Astrocyte (in vitro differentiated cells and primary cell): ENCODE results near the gene ITGAE. TPM values are rescaled to one million over a fixed set of nuclear protein-coding genes. Genes with fewer than 3 reads are reported as not detected.

Experiments
- DNase-seq: peaks from one replicate; pipeline ENCODE4 v3.0.0-alpha.2; 2010; ENCODE audit warnings: low read depth
- FAIRE-seq: peaks from 2 replicates; lab custom pipeline; 2011; peaks lifted over from hg19 to GRCh38; lab: Jason Lieb, UNC
- H2AFZ ChIP-seq: 2 replicates; pipeline ENCODE4 v1.6.0; 2012; ENCODE audit warnings: low read depth, low read length, inconsistent platforms
- H3K27ac ChIP-seq: 2 replicates; pipeline ENCODE4 v1.5.1; 2011; ENCODE audit warnings: low read depth, low read length, inconsistent platforms
- H3K27me3 ChIP-seq: 2 replicates; pipeline ENCODE4 v1.6.0; 2011; ENCODE audit warnings: low read length, inconsistent platforms; ENCODE audit not compliant: insufficient read depth
- H3K36me3 ChIP-seq: 2 replicates; pipeline ENCODE4 v1.5.1; 2011; ENCODE audit warnings: low read length, inconsistent platforms; ENCODE audit not compliant: insufficient read depth
- H3K4me1 ChIP-seq: 2 replicates; pipeline ENCODE4 v1.5.1; 2011; ENCODE audit warnings: low read length, inconsistent platforms; ENCODE audit not compliant: insufficient read depth
- H3K4me2 ChIP-seq: 2 replicates; pipeline ENCODE4 v1.6.0; 2012; ENCODE audit warnings: low read length, inconsistent platforms
- H3K4me3 ChIP-seq: 2 replicates; pipeline ENCODE4 v1.5.1; 2011; ENCODE audit warnings: low read depth, mild to moderate bottlenecking, low read length, inconsistent platforms; ENCODE audit not compliant: insufficient read depth
- H3K79me2 ChIP-seq: 2 replicates; pipeline ENCODE4 v1.6.0; 2012; ENCODE audit warnings: mild to moderate bottlenecking, low read length, inconsistent platforms; ENCODE audit not compliant: insufficient read depth
- H3K9ac ChIP-seq: 2 replicates; pipeline ENCODE4 v1.6.0; 2012; ENCODE audit warnings: mild to moderate bottlenecking, low read length, inconsistent platforms
- H3K9me3 ChIP-seq: 2 replicates; pipeline ENCODE4 v1.5.1; 2012; ENCODE audit warnings: low read depth, mild to moderate bottlenecking, low read length, inconsistent platforms; ENCODE audit not compliant: insufficient read depth
- H4K20me1 ChIP-seq: 2 replicates; pipeline ENCODE4 v1.6.0; 2012; ENCODE audit warnings: low read length, inconsistent platforms; ENCODE audit not compliant: insufficient read depth
- H3K27ac Mint-ChIP-seq: one replicate; pipeline ENCODE4 v1.8.0; 2021; ENCODE audit warnings: mild to moderate bottlenecking, mixed read lengths; ENCODE audit not compliant: unreplicated experiment
- H3K27me3 Mint-ChIP-seq: one replicate; pipeline ENCODE4 v1.8.0; 2021; ENCODE audit warnings: low read depth, mixed read lengths; ENCODE audit not compliant: unreplicated experiment
- H3K36me3 Mint-ChIP-seq: one replicate; pipeline ENCODE4 v1.8.0; 2021; ENCODE audit warnings: low read depth, mixed read lengths; ENCODE audit not compliant: unreplicated experiment
- H3K4me1 Mint-ChIP-seq: one replicate; pipeline ENCODE4 v1.8.0; 2021; ENCODE audit warnings: low read depth, mixed read lengths; ENCODE audit not compliant: unreplicated experiment
- H3K4me3 Mint-ChIP-seq: one replicate; pipeline ENCODE4 v1.8.0; 2021; ENCODE audit warnings: mild to moderate bottlenecking, moderate library complexity, mixed read lengths; ENCODE audit not compliant: unreplicated experiment
- H3K9me3 Mint-ChIP-seq: one replicate; pipeline ENCODE4 v1.8.0; 2021; ENCODE audit warnings: mild to moderate bottlenecking, mixed read lengths; ENCODE audit not compliant: unreplicated experiment
- EZH2 ChIP-seq: IDR thresholded peaks from 2 replicates; pipeline ENCODE4 v1.6.1; 2012; ENCODE audit warnings: mild to moderate bottlenecking, low read length, inconsistent platforms; ENCODE audit not compliant: insufficient read depth
- total RNA-seq: library from RNA; stranded (reverse); gene quantifications from 2 replicates; pipeline ENCODE4 v1.2.1, GENCODE V29; 2021
- TF ChIP-seq, protein P1 (sequence below): IDR thresholded peaks from 2 replicates; pipeline ENCODE4 v1.5.1; 2011; ENCODE audit warnings: low read depth, mild to moderate bottlenecking, inconsistent platforms, low read length, moderate library complexity; ENCODE audit not compliant: insufficient read depth

ITGAE gene
- total RNA-seq, 1 donor from 2014 or later: 30.9 TPM

- Histone ChIP-seq H3K79me2 (no peaks in the 10 kb centered on the region), H3K9ac (no peak overlapping the region), H2AFZ (no peak overlapping the region), H3K27ac (no peak overlapping the region), H3K4me2 (no peak overlapping the region), H3K4me1 (no peaks in the 10 kb centered on the region), H3K9me3 (no peaks in the 10 kb centered on the region), H4K20me1 (no peaks in the 10 kb centered on the region), H3K27me3 (peaks cover 11% of the 10 kb centered on the region), H3K36me3 (no peaks in the 10 kb centered on the region), H3K4me3 (no peak overlapping the region)
- FAIRE-seq: no peak
- H3K9me3 Mint-ChIP-seq: no peaks in the 10 kb centered on the region
- no peak for TF ChIP-seq EZH2
- TF ChIP-seq, protein P1, sequence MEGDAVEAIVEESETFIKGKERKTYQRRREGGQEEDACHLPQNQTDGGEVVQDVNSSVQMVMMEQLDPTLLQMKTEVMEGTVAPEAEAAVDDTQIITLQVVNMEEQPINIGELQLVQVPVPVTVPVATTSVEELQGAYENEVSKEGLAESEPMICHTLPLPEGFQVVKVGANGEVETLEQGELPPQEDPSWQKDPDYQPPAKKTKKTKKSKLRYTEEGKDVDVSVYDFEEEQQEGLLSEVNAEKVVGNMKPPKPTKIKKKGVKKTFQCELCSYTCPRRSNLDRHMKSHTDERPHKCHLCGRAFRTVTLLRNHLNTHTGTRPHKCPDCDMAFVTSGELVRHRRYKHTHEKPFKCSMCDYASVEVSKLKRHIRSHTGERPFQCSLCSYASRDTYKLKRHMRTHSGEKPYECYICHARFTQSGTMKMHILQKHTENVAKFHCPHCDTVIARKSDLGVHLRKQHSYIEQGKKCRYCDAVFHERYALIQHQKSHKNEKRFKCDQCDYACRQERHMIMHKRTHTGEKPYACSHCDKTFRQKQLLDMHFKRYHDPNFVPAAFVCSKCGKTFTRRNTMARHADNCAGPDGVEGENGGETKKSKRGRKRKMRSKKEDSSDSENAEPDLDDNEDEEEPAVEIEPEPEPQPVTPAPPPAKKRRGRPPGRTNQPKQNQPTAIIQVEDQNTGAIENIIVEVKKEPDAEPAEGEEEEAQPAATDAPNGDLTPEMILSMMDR: no peak
- peak overlapping the region; percentile 60 for H3K4me3 Mint-ChIP-seq
- H3K27me3 Mint-ChIP-seq: peaks cover 11% of the 10 kb centered on the region
- H3K4me1 Mint-ChIP-seq: no peaks in the 10 kb centered on the region
- no peak for DNase-seq
- peak overlapping the region; percentile 66 for H3K27ac Mint-ChIP-seq
- H3K36me3 Mint-ChIP-seq: no peaks in the 10 kb centered on the region
These were observed 111.5 kb downstream of the ITGAE start for GRCh38 chr17:3689262-3690093.

- Histone ChIP-seq H3K27ac (no peak overlapping the region), H3K4me3 (no peak overlapping the region), H3K79me2 (no peaks in the 10 kb centered on the region), H3K4me1 (no peaks in the 10 kb centered on the region), H3K27me3 (peaks cover 13% of the 10 kb centered on the region), H3K9me3 (no peaks in the 10 kb centered on the region), H3K36me3 (no peaks in the 10 kb centered on the region), H2AFZ (no peak overlapping the region), H3K4me2 (no peak overlapping the region), H4K20me1 (no peaks in the 10 kb centered on the region), H3K9ac (no peak overlapping the region)
- no peak overlapping the region for H3K4me3 Mint-ChIP-seq
- no peaks in the 10 kb centered on the region for H3K4me1 Mint-ChIP-seq
- no peak overlapping the region for H3K27ac Mint-ChIP-seq
- DNase-seq (no peak), FAIRE-seq (no peak)
- H3K36me3 Mint-ChIP-seq: no peaks in the 10 kb centered on the region
- TF ChIP-seq EZH2: no peak
- TF ChIP-seq, protein P1: no peak
- H3K27me3 Mint-ChIP-seq: peaks cover 7% of the 10 kb centered on the region
- no peaks in the 10 kb centered on the region for H3K9me3 Mint-ChIP-seq
These were observed 112.1 kb downstream of the ITGAE start for GRCh38 chr17:3688852-3689261.

- no peak overlapping the region for H3K4me3 Mint-ChIP-seq
These were observed 112.9 kb downstream of the ITGAE start for GRCh38 chr17:3688027-3688553.

More at GRCh38 chr17:3688027-3688553, 112.9 kb downstream of the ITGAE start:
- peak overlapping the region; percentile 32 for H2AFZ ChIP-seq
- no peaks in the 10 kb centered on the region for H3K9me3 ChIP-seq
- no peaks in the 10 kb centered on the region for H3K36me3 ChIP-seq
- no peak overlapping the region for H3K4me3 ChIP-seq
- H3K9ac ChIP-seq: no peak overlapping the region
- Mint-ChIP-seq H3K27ac (peak overlapping the region; percentile 19), H3K9me3 (no peaks in the 10 kb centered on the region), H3K27me3 (peaks cover 7% of the 10 kb centered on the region), H3K36me3 (peaks cover 2% of the 10 kb centered on the region), H3K4me1 (no peaks in the 10 kb centered on the region)
- H4K20me1 ChIP-seq: no peaks in the 10 kb centered on the region
- DNase-seq (no peak), FAIRE-seq (no peak)
- H3K4me1 ChIP-seq: no peaks in the 10 kb centered on the region
- H3K4me2 ChIP-seq: no peak overlapping the region
- TF ChIP-seq, protein P1: no peak
- no peak for TF ChIP-seq EZH2
- no peak overlapping the region for H3K27ac ChIP-seq
- H3K27me3 ChIP-seq: peaks cover 13% of the 10 kb centered on the region
- no peaks in the 10 kb centered on the region for H3K79me2 ChIP-seq
